Activated T-cell treated with anti-CD3 and anti-CD28 coated beads, Interleukin-2, amount 50 U/mL, for 72 hours (primary cell): ENCODE data around the gene MBOAT1. TPM values are rescaled to one million over a fixed set of nuclear protein-coding genes. Genes with fewer than 3 reads are reported as not detected.

Experiments
- ATAC-seq, 2 donors: fragments of 150-1000 bp; cut with Tn5 transposase; replicated peaks in 1 of 2; 2 replicates each; pipeline ENCODE4 v1.10.0; 2021; ENCODE audit warnings: moderate library complexity in 2 of 2, mild to moderate bottlenecking in 1 of 2
- DNase-seq, 2 donors: peaks; one replicate each; pipeline ENCODE4 v3.0.0; 2021 to 2022; ENCODE audit warnings: mixed read lengths in 1 of 2
- H3K27ac Mint-ChIP-seq: one replicate; pipeline ENCODE4 v1.8.0; 2022; ENCODE audit warnings: mild to moderate bottlenecking, moderate library complexity, mixed read lengths
- H3K27me3 Mint-ChIP-seq: one replicate; pipeline ENCODE4 v1.8.0; 2022; ENCODE audit warnings: low read depth, mixed read lengths
- H3K36me3 Mint-ChIP-seq, 2 donors: one replicate each; pipeline ENCODE4 v1.8.0; 2022; ENCODE audit warnings: mixed read lengths in 2 of 2, mild to moderate bottlenecking in 1 of 2; ENCODE audit not compliant: insufficient read depth in 2 of 2
- H3K4me1 Mint-ChIP-seq: one replicate; pipeline ENCODE4 v1.8.0; 2022; ENCODE audit warnings: low read depth, mixed read lengths
- H3K4me3 Mint-ChIP-seq, 2 donors: one replicate each; pipeline ENCODE4 v1.8.0; 2022; ENCODE audit warnings: mild to moderate bottlenecking in 2 of 2, mixed read lengths in 2 of 2, moderate library complexity in 2 of 2
- H3K9me3 Mint-ChIP-seq, 2 donors: one replicate each; pipeline ENCODE4 v1.8.0; 2022; ENCODE audit warnings: mixed read lengths in 2 of 2
- total RNA-seq, 2 donors: library from RNA; stranded (reverse); gene quantifications; one replicate each; pipeline ENCODE4 v1.2.3, GENCODE V29; 2022

MBOAT1 gene
- total RNA-seq, 2 donors from 2014 or later: 11.2 to 12.3 TPM

GRCh38 chr6:20205722-20206161 is 6.5 kb downstream of the MBOAT1 start:
- peak overlapping the region; percentile 78 to 89 for H3K4me3 Mint-ChIP-seq
- H3K27ac Mint-ChIP-seq: peak overlapping the region; percentile 68
- H3K4me1 Mint-ChIP-seq: peaks cover 76% of the 10 kb centered on the region
- no peaks in the 10 kb centered on the region for H3K27me3 Mint-ChIP-seq
- H3K36me3 Mint-ChIP-seq: peaks cover 0 to 2% of the 10 kb centered on the region in 2 donors
- no peak for ATAC-seq
- no peak for DNase-seq
- no peaks in the 10 kb centered on the region for H3K9me3 Mint-ChIP-seq

GRCh38 chr6:20204512-20204894 is 7.8 kb downstream of the MBOAT1 start:
- Mint-ChIP-seq H3K4me3 (peak overlapping the region in 1 of 2 donors; percentile 20), H3K27ac (peak overlapping the region; percentile 70), H3K36me3 (peaks cover 0 to 2% of the 10 kb centered on the region in 2 donors), H3K27me3 (no peaks in the 10 kb centered on the region), H3K9me3 (no peaks in the 10 kb centered on the region), H3K4me1 (peaks cover 68% of the 10 kb centered on the region)
- DNase-seq (no peak), ATAC-seq (no peak)

- H3K36me3 Mint-ChIP-seq: peaks cover 0 to 4% of the 10 kb centered on the region in 2 donors
- H3K27me3 Mint-ChIP-seq: no peaks in the 10 kb centered on the region
- ATAC-seq: no peak
- peak overlapping the region in 1 of 2 donors; percentile 20 for H3K4me3 Mint-ChIP-seq
- no peaks in the 10 kb centered on the region for H3K9me3 Mint-ChIP-seq
- no peak for DNase-seq
- H3K27ac Mint-ChIP-seq: peak overlapping the region; percentile 70
- peaks cover 62% of the 10 kb centered on the region for H3K4me1 Mint-ChIP-seq
Observed at GRCh38 chr6:20203561-20204511, 8.4 kb downstream of the MBOAT1 start.

GRCh38 chr6:20202699-20203302 is 9.5 kb downstream of the MBOAT1 start:
- no peak for ATAC-seq
- H3K27ac Mint-ChIP-seq: peak overlapping the region; percentile 64
- peak overlapping the region in 1 of 2 donors; percentile 66 for H3K4me3 Mint-ChIP-seq
- H3K27me3 Mint-ChIP-seq: no peaks in the 10 kb centered on the region
- DNase-seq: no peak
- peaks cover 0 to 4% of the 10 kb centered on the region in 2 donors for H3K36me3 Mint-ChIP-seq
- H3K9me3 Mint-ChIP-seq: no peaks in the 10 kb centered on the region
- peaks cover 54% of the 10 kb centered on the region for H3K4me1 Mint-ChIP-seq

GRCh38 chr6:20202324-20202658 is 10.0 kb downstream of the MBOAT1 start:
- Mint-ChIP-seq H3K27ac (no peak overlapping the region), H3K36me3 (peaks cover 0 to 4% of the 10 kb centered on the region in 2 donors), H3K27me3 (no peaks in the 10 kb centered on the region), H3K4me3 (no peak overlapping the region), H3K9me3 (no peaks in the 10 kb centered on the region), H3K4me1 (peaks cover 50% of the 10 kb centered on the region)
- DNase-seq: no peak
- ATAC-seq: no peak

GRCh38 chr6:20200761-20201630 is 11.3 kb downstream of the MBOAT1 start:
- Mint-ChIP-seq H3K27me3 (no peaks in the 10 kb centered on the region), H3K4me1 (peaks cover 37% of the 10 kb centered on the region), H3K27ac (peak overlapping the region; percentile 74), H3K9me3 (no peaks in the 10 kb centered on the region), H3K36me3 (peaks cover 0 to 4% of the 10 kb centered on the region in 2 donors), H3K4me3 (peak overlapping the region; percentile 56 to 67)
- DNase-seq (no peak), ATAC-seq (no peak)

- no peak for DNase-seq
- H3K9me3 Mint-ChIP-seq: no peaks in the 10 kb centered on the region
- no peak overlapping the region for H3K4me3 Mint-ChIP-seq
- no peak for ATAC-seq
- H3K27me3 Mint-ChIP-seq: no peaks in the 10 kb centered on the region
- peaks cover 15% of the 10 kb centered on the region for H3K4me1 Mint-ChIP-seq
- H3K27ac Mint-ChIP-seq: no peak overlapping the region
- H3K36me3 Mint-ChIP-seq: peaks cover 0 to 3% of the 10 kb centered on the region in 2 donors
Observed at GRCh38 chr6:20198775-20199174, 13.5 kb downstream of the MBOAT1 start.

- ATAC-seq (no peak), DNase-seq (no peak)
- Mint-ChIP-seq H3K27ac (no peak overlapping the region), H3K9me3 (no peaks in the 10 kb centered on the region), H3K27me3 (no peaks in the 10 kb centered on the region), H3K36me3 (peaks cover 0 to 3% of the 10 kb centered on the region in 2 donors), H3K4me1 (peaks cover 10% of the 10 kb centered on the region), H3K4me3 (no peak overlapping the region)
Observed at GRCh38 chr6:20198156-20198774, 14.0 kb downstream of the MBOAT1 start.

- DNase-seq: no peak
- H3K36me3 Mint-ChIP-seq: peaks cover 0 to 3% of the 10 kb centered on the region in 2 donors
- H3K4me3 Mint-ChIP-seq: no peak overlapping the region
- H3K27ac Mint-ChIP-seq: no peak overlapping the region
- ATAC-seq: no peak
- H3K27me3 Mint-ChIP-seq: no peaks in the 10 kb centered on the region
- no peaks in the 10 kb centered on the region for H3K9me3 Mint-ChIP-seq
- peaks cover 8% of the 10 kb centered on the region for H3K4me1 Mint-ChIP-seq
Observed at GRCh38 chr6:20197251-20197650, 15.0 kb downstream of the MBOAT1 start.

GRCh38 chr6:20192625-20193024 is 19.6 kb downstream of the MBOAT1 start:
- no peak overlapping the region for H3K4me3 Mint-ChIP-seq
- H3K4me1 Mint-ChIP-seq: peaks cover 12% of the 10 kb centered on the region
- H3K36me3 Mint-ChIP-seq: no peaks in the 10 kb centered on the region
- DNase-seq (no peak), ATAC-seq (no peak)
- H3K27ac Mint-ChIP-seq: no peak overlapping the region
- no peaks in the 10 kb centered on the region for H3K27me3 Mint-ChIP-seq
- H3K9me3 Mint-ChIP-seq: peaks cover 3 to 5% of the 10 kb centered on the region in 2 donors

GRCh38 chr6:20191992-20192391 is 20.3 kb downstream of the MBOAT1 start:
- DNase-seq (no peak), ATAC-seq (no peak)
- Mint-ChIP-seq H3K4me1 (peaks cover 13% of the 10 kb centered on the region), H3K27me3 (no peaks in the 10 kb centered on the region), H3K9me3 (peaks cover 3 to 5% of the 10 kb centered on the region in 2 donors), H3K4me3 (no peak overlapping the region), H3K27ac (no peak overlapping the region), H3K36me3 (no peaks in the 10 kb centered on the region)

GRCh38 chr6:20188630-20189075 is 23.6 kb downstream of the MBOAT1 start:
- ATAC-seq (no peak), DNase-seq (no peak)
- Mint-ChIP-seq H3K27me3 (no peaks in the 10 kb centered on the region), H3K4me1 (peaks cover 21% of the 10 kb centered on the region), H3K4me3 (no peak overlapping the region), H3K36me3 (peaks cover 0 to 2% of the 10 kb centered on the region in 2 donors), H3K9me3 (peaks cover 3 to 5% of the 10 kb centered on the region in 2 donors), H3K27ac (peak overlapping the region; percentile 26)
